8988T (cell line): ENCODE results near the gene CIAO3.

Source experiments
- DNase-seq: peaks from one replicate; pipeline ENCODE4 v3.0.0; 2011

Gene CIAO3

DNA sequence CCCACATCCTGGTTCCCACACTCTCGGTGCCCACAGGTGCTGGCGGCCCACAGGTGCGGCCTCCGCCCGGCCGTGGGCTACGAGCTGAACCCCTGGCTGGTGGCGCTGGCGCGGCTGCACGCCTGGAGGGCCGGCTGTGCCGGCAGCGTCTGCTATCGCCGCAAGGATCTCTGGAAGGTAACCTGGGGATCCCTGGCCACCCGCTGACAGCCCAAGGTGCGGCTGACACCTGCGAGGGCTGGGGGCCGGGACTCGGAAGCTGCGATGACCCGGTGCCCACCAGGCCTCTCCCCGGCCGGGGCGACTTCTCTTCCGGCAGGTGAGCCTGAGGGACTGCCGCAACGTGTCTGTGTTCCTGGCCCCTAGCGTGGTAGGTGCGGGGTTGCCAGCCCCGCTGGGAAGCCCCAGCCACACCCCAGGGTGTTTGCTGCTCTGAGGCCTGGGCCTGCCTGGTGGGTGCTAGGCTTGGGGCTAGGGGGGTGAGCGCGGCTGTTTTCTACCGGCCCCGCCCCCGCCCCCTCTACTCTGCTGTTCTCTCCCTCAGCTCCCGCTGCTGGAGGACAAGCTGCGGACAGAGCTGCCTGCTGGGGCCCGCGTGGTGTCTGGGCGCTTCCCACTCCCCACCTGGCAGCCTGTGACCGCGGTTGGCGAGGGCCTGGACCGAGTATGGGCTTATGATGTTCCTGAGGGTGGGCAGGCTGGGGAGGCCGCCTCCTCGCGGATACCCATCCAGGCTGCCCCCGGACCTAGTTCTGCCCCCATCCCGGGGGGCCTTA is 18.8 kb downstream of the CIAO3 start:
- no peak for DNase-seq

- peak; percentile 95 for DNase-seq
Measured at GRCh38 chr16:720990-721764, 19.6 kb downstream of the CIAO3 start, which contains the start of gene ANTKMT. TSS of gene ANTKMT (plus strand) at chr16:721146. CDS start at chr16:721275, 129 bp downstream.

- no peak for DNase-seq
Measured at GRCh38 chr16:720447-720989, 20.3 kb downstream of the CIAO3 start.

- DNase-seq = no peak
Measured at GRCh38 chr16:719815-720446, 20.9 kb downstream of the CIAO3 start.

- no peak for DNase-seq
Measured at GRCh38 chr16:718922-719321, 21.9 kb downstream of the CIAO3 start.

GRCh38 chr16:718389-718788 is 22.4 kb downstream of the CIAO3 start:
- DNase-seq = no peak

DNA sequence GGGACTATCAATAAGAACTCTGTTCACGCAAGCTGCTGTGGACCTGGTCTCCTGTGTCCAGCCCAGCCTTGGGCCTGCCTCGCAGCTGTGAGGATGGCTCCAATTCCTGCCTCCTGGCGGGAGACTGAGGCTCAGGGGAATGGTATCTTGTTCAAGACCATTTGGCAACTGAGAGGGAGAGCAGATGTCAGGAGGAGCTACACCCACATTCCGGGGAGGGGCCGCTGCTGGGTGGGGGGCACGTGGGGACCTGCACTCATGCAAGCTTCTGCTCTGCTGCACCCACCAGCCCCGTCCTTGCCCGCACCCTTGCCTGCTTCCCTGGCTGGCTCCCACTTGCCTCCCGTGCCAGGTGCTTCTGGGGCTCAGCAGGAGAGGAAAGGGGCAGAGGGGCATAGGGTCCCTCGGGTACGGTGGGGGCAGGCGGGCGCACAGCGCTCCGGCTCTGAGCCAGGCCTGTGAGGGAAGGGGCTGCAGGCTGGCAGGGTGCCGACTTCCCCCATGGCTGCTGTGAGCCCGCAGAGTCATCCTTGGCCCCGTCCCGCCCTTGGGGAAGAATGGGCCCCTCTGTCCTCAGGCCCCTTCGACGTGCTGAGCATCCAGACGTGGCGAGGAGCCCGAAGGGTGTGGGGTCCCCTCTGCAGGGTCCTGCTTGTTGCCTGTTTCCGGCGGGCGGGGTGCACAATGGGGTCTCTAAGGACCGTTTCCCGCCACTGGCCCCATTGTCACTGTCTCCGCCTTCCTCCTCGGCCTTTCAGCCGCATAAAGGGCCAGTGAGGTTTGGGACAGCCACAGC is 23.1 kb downstream of the CIAO3 start:
- no peak for DNase-seq

GRCh38 chr16:716768-717325 is 23.9 kb downstream of the CIAO3 start:
- no peak for DNase-seq

GRCh38 chr16:716200-716568 is 24.6 kb downstream of the CIAO3 start:
- no peak for DNase-seq

DNA sequence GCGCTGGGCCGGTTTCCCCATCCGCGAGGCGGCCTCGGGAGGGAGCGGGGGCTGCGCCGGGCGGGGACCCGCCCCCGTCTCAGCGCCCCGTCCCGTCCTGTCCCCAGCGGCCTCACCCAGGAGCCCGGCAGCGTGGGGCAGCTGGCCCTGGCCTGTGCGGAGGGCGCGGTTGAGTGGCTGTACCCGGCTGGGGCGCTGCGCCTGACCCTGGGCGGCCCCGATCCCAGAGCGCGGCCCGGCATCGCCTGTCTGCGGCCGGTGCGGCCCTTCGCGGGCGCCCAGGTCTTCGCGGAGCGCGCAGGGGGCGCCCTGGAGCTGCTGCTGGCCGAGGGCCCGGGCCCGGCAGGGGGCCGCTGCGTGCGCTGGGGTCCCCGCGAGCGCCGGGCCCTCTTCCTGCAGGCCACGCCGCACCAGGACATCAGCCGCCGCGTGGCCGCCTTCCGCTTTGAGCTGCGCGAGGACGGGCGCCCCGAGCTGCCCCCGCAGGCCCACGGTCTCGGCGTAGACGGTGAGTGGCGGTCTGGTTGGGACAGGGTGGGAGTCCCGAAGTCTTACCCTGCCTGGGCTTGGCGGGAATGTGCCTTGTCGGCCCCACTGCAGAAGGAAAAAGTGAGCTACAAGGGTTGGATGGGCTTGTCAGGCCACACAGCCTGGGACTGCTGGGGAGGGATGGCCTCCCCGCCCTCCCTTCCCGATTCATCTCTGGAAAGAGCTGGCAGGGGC is 25.2 kb downstream of the CIAO3 start:
- DNase-seq = no peak

DNA sequence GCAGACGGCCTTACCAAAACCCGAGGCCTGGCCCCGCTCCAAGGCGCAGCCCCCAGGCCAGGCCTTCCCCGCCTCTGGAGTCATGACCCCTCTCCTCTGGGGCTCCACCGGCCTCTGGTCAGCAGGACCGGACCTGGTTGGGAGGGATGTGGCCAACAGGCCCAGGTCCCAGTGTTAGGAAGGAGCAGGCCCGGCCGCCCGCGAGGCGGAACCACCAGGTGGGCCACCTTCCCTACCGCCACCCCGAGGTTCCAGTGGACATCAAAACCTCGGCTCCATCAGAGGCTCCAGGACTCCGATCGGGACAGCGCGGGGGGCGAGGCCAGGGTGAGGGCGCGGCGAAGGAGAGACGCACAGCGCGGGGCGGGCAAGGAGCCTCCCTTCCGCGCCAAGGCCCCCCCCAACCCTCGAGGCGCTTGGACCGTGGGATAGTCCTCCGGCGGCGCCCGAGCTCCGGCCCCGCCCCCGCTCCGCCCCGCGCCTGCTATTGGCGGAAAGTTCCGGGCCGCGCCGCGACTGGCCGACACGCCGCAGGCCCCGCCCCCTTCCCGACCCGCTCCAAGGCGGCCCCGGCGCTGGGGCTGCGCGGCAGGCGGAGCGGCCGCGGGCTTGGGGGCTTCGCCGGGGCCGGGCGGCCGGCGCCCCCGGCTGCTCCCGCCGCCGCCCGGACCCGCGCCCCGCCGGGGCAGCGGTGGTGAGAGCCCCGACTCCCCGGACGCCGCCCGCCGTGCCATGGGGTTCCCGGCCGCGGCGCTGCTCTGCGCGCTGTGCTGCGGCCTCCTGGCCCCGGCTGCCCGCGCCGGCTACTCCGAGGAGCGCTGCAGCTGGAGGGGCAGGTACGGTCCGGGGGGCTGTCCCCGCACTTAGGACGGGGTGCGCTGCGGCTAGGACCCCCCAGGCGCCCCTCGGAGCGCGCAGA is 26.0 kb downstream of the CIAO3 start, which contains the start of gene METRN:
Gene METRN, plus strand, starts transcription at position 561 of the 919 bp plus-strand sequence. Its CDS starts 172 bp downstream, at position 733.
- peak; percentile 91 for DNase-seq

GRCh38 chr16:714079-714478 is 26.7 kb downstream of the CIAO3 start:
- DNase-seq = no peak

GRCh38 chr16:712740-713250 is 28.0 kb downstream of the CIAO3 start:
- peak; percentile 91 for DNase-seq

- peak; percentile 96 for DNase-seq
Measured at GRCh38 chr16:711548-712320, 29.1 kb downstream of the CIAO3 start.

- DNase-seq = no peak
Measured at GRCh38 chr16:711084-711483, 29.7 kb downstream of the CIAO3 start.

DNA sequence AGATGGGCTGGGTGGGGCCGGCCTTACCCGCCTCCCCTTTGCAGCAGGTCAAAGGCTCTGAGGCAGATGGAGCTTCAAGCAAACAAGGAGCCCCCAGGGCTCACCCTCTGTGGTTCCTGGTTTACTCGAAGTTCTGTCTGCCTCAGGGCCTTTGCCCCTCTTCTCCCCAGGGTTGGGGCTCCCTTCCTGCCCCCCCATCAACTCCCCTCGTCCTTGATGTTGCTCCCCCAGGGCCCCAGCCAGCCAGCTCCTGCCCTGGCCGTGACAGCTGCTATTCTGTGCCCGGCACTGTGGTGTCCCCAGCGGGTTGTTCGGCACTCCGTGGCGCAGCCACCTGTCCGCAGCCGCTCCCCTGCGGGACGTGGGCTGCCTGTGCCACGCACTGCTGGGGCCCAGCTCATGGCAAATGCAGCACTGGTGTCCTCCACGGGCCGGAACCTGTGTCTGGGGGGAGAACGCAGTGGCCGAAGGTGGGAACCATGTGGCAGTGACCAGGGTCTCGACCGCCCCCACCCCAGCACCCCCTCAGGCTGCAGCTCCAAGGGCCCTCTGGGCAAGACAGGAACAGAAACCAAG is 30.2 kb downstream of the CIAO3 start:
- no peak for DNase-seq

GRCh38 chr16:709566-710499 is 31.0 kb downstream of the CIAO3 start:
- DNase-seq = no peak

DNA sequence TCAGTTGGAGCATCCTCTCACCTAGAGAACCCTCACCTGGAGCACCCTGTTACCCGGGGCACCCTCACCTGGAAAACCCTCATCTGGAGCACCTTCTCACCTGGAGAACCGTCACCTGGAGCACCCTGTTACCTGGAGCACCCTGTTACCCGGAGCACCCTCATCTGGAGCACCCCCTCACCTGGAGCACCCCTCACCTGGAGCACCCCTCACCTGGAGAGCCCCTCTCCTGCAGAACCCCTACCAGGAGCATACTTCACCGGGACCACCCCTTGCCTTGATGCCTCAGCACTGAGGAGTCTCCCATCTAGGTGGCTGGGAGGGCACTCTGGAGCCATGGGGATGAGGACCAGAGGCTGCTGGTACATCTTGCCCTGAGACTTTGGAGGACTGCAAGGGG is 31.8 kb downstream of the CIAO3 start:
- no peak for DNase-seq
